ENCODE results near the gene ACSM5.
"Not testable (repeated sequence)": the region's sequence is repeated elsewhere in the genome, so short reads cannot be mapped to it uniquely, and the experiment has no call there.

The ACSM5 gene

GRCh38 chr16:20401066-20401465 lies 8.3 kb upstream of the ACSM5 start:
- no peak for DNase-seq

GRCh38 chr16:20401475-20402016 lies 7.8 kb upstream of the ACSM5 start:
- DNase-seq, result no peak

- no peak for DNase-seq
Measured at GRCh38 chr16:20402651-20403050, 6.7 kb upstream of the ACSM5 start.

- DNase-seq, result no peak
Measured at GRCh38 chr16:20404637-20405036, 4.7 kb upstream of the ACSM5 start, which contains the start of gene PDILT. PDILT (minus strand) TSS chr16:20404737; CDS start chr16:20399300, 5,437 bp downstream.

GRCh38 chr16:20410121-20410723 lies 888 bp downstream of the ACSM5 start:
- no peak for DNase-seq

GRCh38 chr16:20411055-20411454 lies 1.7 kb downstream of the ACSM5 start:
- no peak for DNase-seq

GRCh38 chr16:20415541-20415940 lies 6.2 kb downstream of the ACSM5 start:
- DNase-seq, result no peak

- not testable (repeated sequence) for DNase-seq
Measured at GRCh38 chr16:20419093-20419492, 9.8 kb downstream of the ACSM5 start.

GRCh38 chr16:20421748-20422147 lies 12.4 kb downstream of the ACSM5 start:
- not testable (repeated sequence) for DNase-seq

GRCh38 chr16:20423772-20424128 lies 14.4 kb downstream of the ACSM5 start:
- DNase-seq, result not testable (repeated sequence)

GRCh38 chr16:20424129-20424866 lies 15.0 kb downstream of the ACSM5 start:
- DNase-seq, result no peak

- DNase-seq, result not testable (repeated sequence)
Measured at GRCh38 chr16:20427401-20427797, 18.1 kb downstream of the ACSM5 start.

GRCh38 chr16:20429499-20429898 lies 20.2 kb downstream of the ACSM5 start:
- DNase-seq, result not testable (repeated sequence)

GRCh38 chr16:20430480-20430879 lies 21.1 kb downstream of the ACSM5 start:
- DNase-seq, result not testable (repeated sequence)

- DNase-seq, result no peak
Measured at GRCh38 chr16:20430948-20431347, 21.6 kb downstream of the ACSM5 start.

GRCh38 chr16:20438950-20439349 lies 29.6 kb downstream of the ACSM5 start:
- not testable (repeated sequence) for DNase-seq

GRCh38 chr16:20439820-20440231 lies 30.5 kb downstream of the ACSM5 start:
- not testable (repeated sequence) for DNase-seq

GRCh38 chr16:20440731-20441130 lies 31.4 kb downstream of the ACSM5 start:
- not testable (repeated sequence) for DNase-seq

GRCh38 chr16:20441191-20441590 lies 31.9 kb downstream of the ACSM5 start:
- no peak for DNase-seq

GRCh38 chr16:20441859-20442258 lies 32.5 kb downstream of the ACSM5 start:
- not testable (repeated sequence) for DNase-seq

GRCh38 chr16:20446652-20447393 lies 37.5 kb downstream of the ACSM5 start:
- not testable (repeated sequence) for DNase-seq

- DNase-seq, result not testable (repeated sequence)
Measured at GRCh38 chr16:20451364-20451763, 42.0 kb downstream of the ACSM5 start, which contains the start of gene ACSM2A. ACSM2A (plus strand) TSS chr16:20451521; CDS start chr16:20460115, 8,594 bp downstream.

GRCh38 chr16:20453633-20454032 lies 44.3 kb downstream of the ACSM5 start:
- DNase-seq, result not testable (repeated sequence)

All from NCI-H524 treated with DMSO at 0.1 percent for 48 hours (cell line).